IMR-90 (cell line): Measurements from ENCODE around the gene ASTN2.

ENCODE experiments used
- BHLHE40 ChIP-seq: fragments of 150-350 bp; IDR thresholded peaks from 2 replicates; pipeline ENCODE4 v1.6.1; 2016; ENCODE audit warnings: mild to moderate bottlenecking, low read depth, low read length
- CEBPB ChIP-seq: IDR thresholded peaks from 2 replicates; pipeline ENCODE4 v1.6.1; 2012; ENCODE audit warnings: low read depth, low read length, improper control_type of control experiment
- CHD1 ChIP-seq: IDR thresholded peaks from 2 replicates; pipeline ENCODE4 v1.6.1; 2012; ENCODE audit warnings: low read depth, low read length, improper control_type of control experiment
- FOS ChIP-seq: fragments of 150-350 bp; IDR thresholded peaks from 2 replicates; pipeline ENCODE4 v1.6.1; 2016; ENCODE audit warnings: low read depth, low read length
- MAZ ChIP-seq: IDR thresholded peaks from 2 replicates; pipeline ENCODE4 v1.6.1; 2012; ENCODE audit warnings: low read depth, mild to moderate bottlenecking, low read length, improper control_type of control experiment, moderate library complexity, borderline replicate concordance
- NFE2L2 ChIP-seq: fragments of 150-350 bp; IDR thresholded peaks from 2 replicates; pipeline ENCODE4 v1.6.1; 2016; ENCODE audit warnings: low read depth, mild to moderate bottlenecking, low read length
- POLR2A ChIP-seq: IDR thresholded peaks from 2 replicates; pipeline ENCODE4 v1.6.1; 2012; ENCODE audit warnings: mild to moderate bottlenecking, low read depth, low read length
- RAD21 ChIP-seq: IDR thresholded peaks from 2 replicates; pipeline ENCODE4 v1.6.1; 2012; ENCODE audit warnings: low read length, improper control_type of control experiment
- RCOR1 ChIP-seq: IDR thresholded peaks from 2 replicates; pipeline ENCODE4 v1.6.1; 2012; ENCODE audit warnings: mild to moderate bottlenecking, low read length, improper control_type of control experiment; ENCODE audit not compliant: insufficient replicate concordance
- RFX5 ChIP-seq: IDR thresholded peaks from 2 replicates; pipeline ENCODE4 v1.8.0; 2012; ENCODE audit warnings: low read depth, mild to moderate bottlenecking, low read length, moderate library complexity
- SMC3 ChIP-seq: fragments of 150-350 bp; IDR thresholded peaks from 2 replicates; pipeline ENCODE4 v1.6.1; 2016; ENCODE audit warnings: low read depth, mild to moderate bottlenecking, antibody characterized with exemption, low read length, moderate library complexity
- TF ChIP-seq, protein P1 (sequence below): conservative IDR thresholded peaks from 2 replicates; pipeline ENCODE4 v1.5.1; 2012; ENCODE audit warnings: mild to moderate bottlenecking, low read depth, low read length, improper control_type of control experiment
- TF ChIP-seq, protein P2 (sequence below): fragments of 150-350 bp; IDR thresholded peaks from 2 replicates; pipeline ENCODE4 v1.6.1; 2016; ENCODE audit warnings: low read depth, mild to moderate bottlenecking, low read length, moderate library complexity, borderline replicate concordance

- TF ChIP-seq RFX5, result no peak
- TF ChIP-seq, protein P1, sequence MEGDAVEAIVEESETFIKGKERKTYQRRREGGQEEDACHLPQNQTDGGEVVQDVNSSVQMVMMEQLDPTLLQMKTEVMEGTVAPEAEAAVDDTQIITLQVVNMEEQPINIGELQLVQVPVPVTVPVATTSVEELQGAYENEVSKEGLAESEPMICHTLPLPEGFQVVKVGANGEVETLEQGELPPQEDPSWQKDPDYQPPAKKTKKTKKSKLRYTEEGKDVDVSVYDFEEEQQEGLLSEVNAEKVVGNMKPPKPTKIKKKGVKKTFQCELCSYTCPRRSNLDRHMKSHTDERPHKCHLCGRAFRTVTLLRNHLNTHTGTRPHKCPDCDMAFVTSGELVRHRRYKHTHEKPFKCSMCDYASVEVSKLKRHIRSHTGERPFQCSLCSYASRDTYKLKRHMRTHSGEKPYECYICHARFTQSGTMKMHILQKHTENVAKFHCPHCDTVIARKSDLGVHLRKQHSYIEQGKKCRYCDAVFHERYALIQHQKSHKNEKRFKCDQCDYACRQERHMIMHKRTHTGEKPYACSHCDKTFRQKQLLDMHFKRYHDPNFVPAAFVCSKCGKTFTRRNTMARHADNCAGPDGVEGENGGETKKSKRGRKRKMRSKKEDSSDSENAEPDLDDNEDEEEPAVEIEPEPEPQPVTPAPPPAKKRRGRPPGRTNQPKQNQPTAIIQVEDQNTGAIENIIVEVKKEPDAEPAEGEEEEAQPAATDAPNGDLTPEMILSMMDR, result no peak
- no peak for TF ChIP-seq POLR2A
- TF ChIP-seq CHD1, result no peak
- no peak for TF ChIP-seq FOS
- no peak for TF ChIP-seq NFE2L2
- no peak for TF ChIP-seq RAD21
- no peak for TF ChIP-seq SMC3
- TF ChIP-seq RCOR1, result no peak
- TF ChIP-seq, protein P2, sequence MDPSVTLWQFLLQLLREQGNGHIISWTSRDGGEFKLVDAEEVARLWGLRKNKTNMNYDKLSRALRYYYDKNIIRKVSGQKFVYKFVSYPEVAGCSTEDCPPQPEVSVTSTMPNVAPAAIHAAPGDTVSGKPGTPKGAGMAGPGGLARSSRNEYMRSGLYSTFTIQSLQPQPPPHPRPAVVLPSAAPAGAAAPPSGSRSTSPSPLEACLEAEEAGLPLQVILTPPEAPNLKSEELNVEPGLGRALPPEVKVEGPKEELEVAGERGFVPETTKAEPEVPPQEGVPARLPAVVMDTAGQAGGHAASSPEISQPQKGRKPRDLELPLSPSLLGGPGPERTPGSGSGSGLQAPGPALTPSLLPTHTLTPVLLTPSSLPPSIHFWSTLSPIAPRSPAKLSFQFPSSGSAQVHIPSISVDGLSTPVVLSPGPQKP, result no peak
- no peak for TF ChIP-seq CEBPB
- TF ChIP-seq BHLHE40, result no peak
- TF ChIP-seq MAZ, result no peak
These were observed 27.4 kb downstream of the ASTN2 start for GRCh38 chr9:117387422-117387821.
